ENCODE data around the gene CD24.

The CD24 gene

DNA sequence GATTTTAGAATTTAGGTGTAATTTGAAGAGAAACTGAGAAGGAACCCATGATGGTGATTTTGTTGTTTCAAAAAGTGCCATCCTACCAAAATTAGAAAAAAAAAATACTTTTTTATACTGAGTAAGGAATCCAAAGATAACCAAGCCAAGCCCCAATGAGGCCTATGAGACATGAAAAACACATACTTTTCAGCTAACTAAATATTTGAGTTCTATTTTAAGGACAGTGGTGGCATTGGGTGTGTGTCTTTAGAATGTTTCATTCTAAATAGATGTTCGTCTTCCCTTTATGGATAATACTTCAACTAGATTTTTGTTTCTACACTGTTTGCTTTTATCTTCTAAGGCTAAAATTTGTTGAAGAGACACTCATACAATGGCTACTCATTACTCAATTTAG, 9.6 kb downstream of the CD24 start:
- H3K4me2 ChIP-seq (ENCODE audit: low read length), result no peak overlapping the region
- H3K27ac ChIP-seq (ENCODE audit: low read depth, low read length, poor library complexity, severe bottlenecking), result no peak overlapping the region
- no peaks in the 10 kb centered on the region for H3K27me3 ChIP-seq (ENCODE audit: insufficient read depth, low read length)
- H3K79me2 ChIP-seq (ENCODE audit: insufficient read depth, low read length), result no peaks in the 10 kb centered on the region
- no peaks in the 10 kb centered on the region; the same call in 1 of the 2 replicates for H3F3A ChIP-seq (ENCODE audit: insufficient read depth, low read length)
- TF ChIP-seq, protein P1, sequence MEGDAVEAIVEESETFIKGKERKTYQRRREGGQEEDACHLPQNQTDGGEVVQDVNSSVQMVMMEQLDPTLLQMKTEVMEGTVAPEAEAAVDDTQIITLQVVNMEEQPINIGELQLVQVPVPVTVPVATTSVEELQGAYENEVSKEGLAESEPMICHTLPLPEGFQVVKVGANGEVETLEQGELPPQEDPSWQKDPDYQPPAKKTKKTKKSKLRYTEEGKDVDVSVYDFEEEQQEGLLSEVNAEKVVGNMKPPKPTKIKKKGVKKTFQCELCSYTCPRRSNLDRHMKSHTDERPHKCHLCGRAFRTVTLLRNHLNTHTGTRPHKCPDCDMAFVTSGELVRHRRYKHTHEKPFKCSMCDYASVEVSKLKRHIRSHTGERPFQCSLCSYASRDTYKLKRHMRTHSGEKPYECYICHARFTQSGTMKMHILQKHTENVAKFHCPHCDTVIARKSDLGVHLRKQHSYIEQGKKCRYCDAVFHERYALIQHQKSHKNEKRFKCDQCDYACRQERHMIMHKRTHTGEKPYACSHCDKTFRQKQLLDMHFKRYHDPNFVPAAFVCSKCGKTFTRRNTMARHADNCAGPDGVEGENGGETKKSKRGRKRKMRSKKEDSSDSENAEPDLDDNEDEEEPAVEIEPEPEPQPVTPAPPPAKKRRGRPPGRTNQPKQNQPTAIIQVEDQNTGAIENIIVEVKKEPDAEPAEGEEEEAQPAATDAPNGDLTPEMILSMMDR (IDR thresholded peaks at IDR 0.05; ENCODE audit: low read length), result no peak
- no peak for TF ChIP-seq EZH2 (IDR thresholded peaks at IDR 0.05; ENCODE audit: borderline replicate concordance, low read length)
- no peaks in the 10 kb centered on the region for H3K9me3 ChIP-seq (ENCODE audit: low read length)
- H3K4me3 ChIP-seq (ENCODE audit: low read depth, low read length, poor library complexity, severe bottlenecking), result no peak overlapping the region
- H3K4me1 ChIP-seq (ENCODE audit: insufficient read depth, low read length, severe bottlenecking), result no peaks in the 10 kb centered on the region
- H3K36me3 ChIP-seq (ENCODE audit: insufficient read depth, low read length), result peaks cover 10% of the 10 kb centered on the region
- H2AFZ ChIP-seq (ENCODE audit: low read length), result no peak overlapping the region
- H4K20me1 ChIP-seq (ENCODE audit: insufficient read depth, low read length), result no peaks in the 10 kb centered on the region
- H3K9ac ChIP-seq (ENCODE audit: low read length), result no peak overlapping the region
- no peaks in the 10 kb centered on the region for H3K9me2 ChIP-seq (ENCODE audit: low read depth, low read length)

DNA sequence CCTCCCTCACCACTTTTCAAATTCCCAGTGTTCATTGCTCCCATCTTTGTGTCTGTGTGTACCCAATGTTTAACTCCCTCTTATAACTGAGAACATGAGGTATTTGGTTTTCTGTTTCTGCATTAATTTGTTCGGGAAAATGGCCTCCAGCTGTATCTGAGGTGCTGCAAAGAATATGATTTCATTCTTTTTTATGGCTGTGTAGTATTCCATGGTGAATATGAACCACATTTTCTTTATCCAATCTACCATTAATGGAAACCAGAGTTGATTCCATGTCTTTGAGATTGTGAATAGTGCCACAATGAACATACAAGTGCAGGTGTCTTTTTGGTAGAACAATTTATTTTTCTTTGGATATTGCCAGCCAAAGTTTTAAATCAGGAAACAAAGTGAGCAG, 10.4 kb downstream of the CD24 start:
- Histone ChIP-seq H3K9me3 (ENCODE audit: low read length) (no peaks in the 10 kb centered on the region), H3K79me2 (ENCODE audit: insufficient read depth, low read length) (no peaks in the 10 kb centered on the region), H3K4me3 (ENCODE audit: low read depth, low read length, poor library complexity, severe bottlenecking) (no peak overlapping the region), H3F3A (ENCODE audit: insufficient read depth, low read length) (no peaks in the 10 kb centered on the region; the same call in 1 of the 2 replicates), H3K36me3 (ENCODE audit: insufficient read depth, low read length) (peaks cover 3% of the 10 kb centered on the region), H3K9ac (ENCODE audit: low read length) (no peak overlapping the region), H3K9me2 (ENCODE audit: low read depth, low read length) (no peaks in the 10 kb centered on the region), H4K20me1 (ENCODE audit: insufficient read depth, low read length) (no peaks in the 10 kb centered on the region), H3K27me3 (ENCODE audit: insufficient read depth, low read length) (no peaks in the 10 kb centered on the region), H3K4me2 (ENCODE audit: low read length) (no peak overlapping the region), H3K4me1 (ENCODE audit: insufficient read depth, low read length, severe bottlenecking) (no peaks in the 10 kb centered on the region), H2AFZ (ENCODE audit: low read length) (no peak overlapping the region), H3K27ac (ENCODE audit: low read depth, low read length, poor library complexity, severe bottlenecking) (no peak overlapping the region)
- TF ChIP-seq, protein P1 (IDR thresholded peaks at IDR 0.05; ENCODE audit: low read length), result no peak
- no peak for TF ChIP-seq EZH2 (IDR thresholded peaks at IDR 0.05; ENCODE audit: borderline replicate concordance, low read length)

DNA sequence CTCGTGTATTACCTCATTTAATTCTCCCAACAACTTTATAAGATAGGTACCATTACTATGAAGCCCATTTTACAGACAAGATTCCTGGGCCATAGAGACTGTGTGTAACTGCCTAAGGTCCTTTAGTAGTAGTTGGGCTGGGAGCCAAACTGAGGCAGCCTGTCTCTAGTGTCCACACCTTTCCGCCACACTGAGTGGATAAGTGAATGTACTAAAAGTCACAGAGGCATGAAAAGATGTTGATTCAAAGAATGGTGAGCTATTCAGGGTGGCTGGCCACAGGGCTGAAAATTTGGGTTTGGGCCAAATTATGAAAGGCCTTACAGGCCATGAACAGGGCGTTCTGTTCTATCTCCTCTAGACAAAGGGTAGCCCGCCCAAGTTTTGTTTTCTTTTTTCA, 11.0 kb downstream of the CD24 start:
- Histone ChIP-seq H3K9me2 (ENCODE audit: low read depth, low read length) (no peaks in the 10 kb centered on the region), H3K4me3 (ENCODE audit: low read depth, low read length, poor library complexity, severe bottlenecking) (no peak overlapping the region), H2AFZ (ENCODE audit: low read length) (no peak overlapping the region), H4K20me1 (ENCODE audit: insufficient read depth, low read length) (no peaks in the 10 kb centered on the region), H3K4me2 (ENCODE audit: low read length) (no peak overlapping the region), H3K79me2 (ENCODE audit: insufficient read depth, low read length) (no peaks in the 10 kb centered on the region), H3K36me3 (ENCODE audit: insufficient read depth, low read length) (no peaks in the 10 kb centered on the region), H3K9me3 (ENCODE audit: low read length) (no peaks in the 10 kb centered on the region), H3K27me3 (ENCODE audit: insufficient read depth, low read length) (no peaks in the 10 kb centered on the region), H3K4me1 (ENCODE audit: insufficient read depth, low read length, severe bottlenecking) (no peaks in the 10 kb centered on the region), H3K9ac (ENCODE audit: low read length) (no peak overlapping the region), H3F3A (ENCODE audit: insufficient read depth, low read length) (no peaks in the 10 kb centered on the region; the same call in 1 of the 2 replicates), H3K27ac (ENCODE audit: low read depth, low read length, poor library complexity, severe bottlenecking) (no peak overlapping the region)
- no peak for TF ChIP-seq EZH2 (IDR thresholded peaks at IDR 0.05; ENCODE audit: borderline replicate concordance, low read length)
- TF ChIP-seq, protein P1 (IDR thresholded peaks at IDR 0.05; ENCODE audit: low read length), result no peak
